Measurements from ENCODE around the gene CLHC1.

GRCh38 chr2:55268288-55268906 lies 36.3 kb upstream of the CLHC1 start:
- TF ChIP-seq POLR2A (IDR thresholded peaks at IDR 0.05; ENCODE audit: borderline replicate concordance, extremely low read depth, insufficient read depth, insufficient read length) (no peak), CTCF (IDR thresholded peaks at IDR 0.05 in 2 of 3, conservative IDR thresholded peaks at IDR 0.05 in 1 of 3; ENCODE audit: borderline replicate concordance in 1 of 3, insufficient read depth in 1 of 3, low read depth in 2 of 3, low read length in 2 of 3) (no peak), POLR2AphosphoS5 (IDR thresholded peaks at IDR 0.05; ENCODE audit: low read depth, low read length) (no peak), EZH2phosphoT487 (IDR thresholded peaks at IDR 0.05; ENCODE audit: borderline replicate concordance) (no peak), JUND (IDR thresholded peaks at IDR 0.05) (no peak)

Measured in HCT116 (cell line).